Measurements from ENCODE around the gene INO80.
A peak's percentile ranks its signal among the peaks of the same experiment; 100 is the strongest.
"Not testable (repeated sequence)": the region's sequence is repeated elsewhere in the genome, so short reads cannot be mapped to it uniquely, and the experiment has no call there.

The INO80 gene

DNA sequence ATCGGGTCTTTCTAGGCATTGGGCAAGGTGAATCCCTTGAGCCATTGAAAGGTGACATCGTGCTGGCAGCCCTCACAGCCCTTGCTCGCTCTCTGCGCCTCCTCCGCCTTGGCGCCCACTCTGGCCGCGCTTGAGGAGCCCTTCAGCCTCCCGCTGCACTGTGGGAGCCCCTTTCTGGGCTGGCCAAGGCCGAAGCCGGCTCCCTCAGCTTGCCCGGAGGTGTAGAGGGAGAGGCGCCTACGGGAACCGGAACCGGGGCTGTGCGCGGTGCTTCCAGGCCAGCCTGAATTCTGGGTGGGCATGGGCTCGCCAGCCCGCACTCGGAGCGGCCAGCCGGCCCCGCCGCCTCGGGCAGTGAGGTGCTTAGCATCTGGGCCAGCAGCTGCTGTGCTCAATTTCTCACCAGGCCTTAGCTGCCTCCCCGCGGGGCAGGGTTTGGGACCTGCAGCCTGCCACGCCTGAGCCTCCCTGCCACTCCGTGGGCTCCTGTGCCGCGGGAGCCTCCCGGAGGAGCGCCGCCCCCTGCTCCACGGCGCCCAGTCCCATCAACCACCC lies 35.4 kb upstream of the INO80 start:
- H3K27ac ChIP-seq, result no peak overlapping the region
- TF ChIP-seq, protein P1, sequence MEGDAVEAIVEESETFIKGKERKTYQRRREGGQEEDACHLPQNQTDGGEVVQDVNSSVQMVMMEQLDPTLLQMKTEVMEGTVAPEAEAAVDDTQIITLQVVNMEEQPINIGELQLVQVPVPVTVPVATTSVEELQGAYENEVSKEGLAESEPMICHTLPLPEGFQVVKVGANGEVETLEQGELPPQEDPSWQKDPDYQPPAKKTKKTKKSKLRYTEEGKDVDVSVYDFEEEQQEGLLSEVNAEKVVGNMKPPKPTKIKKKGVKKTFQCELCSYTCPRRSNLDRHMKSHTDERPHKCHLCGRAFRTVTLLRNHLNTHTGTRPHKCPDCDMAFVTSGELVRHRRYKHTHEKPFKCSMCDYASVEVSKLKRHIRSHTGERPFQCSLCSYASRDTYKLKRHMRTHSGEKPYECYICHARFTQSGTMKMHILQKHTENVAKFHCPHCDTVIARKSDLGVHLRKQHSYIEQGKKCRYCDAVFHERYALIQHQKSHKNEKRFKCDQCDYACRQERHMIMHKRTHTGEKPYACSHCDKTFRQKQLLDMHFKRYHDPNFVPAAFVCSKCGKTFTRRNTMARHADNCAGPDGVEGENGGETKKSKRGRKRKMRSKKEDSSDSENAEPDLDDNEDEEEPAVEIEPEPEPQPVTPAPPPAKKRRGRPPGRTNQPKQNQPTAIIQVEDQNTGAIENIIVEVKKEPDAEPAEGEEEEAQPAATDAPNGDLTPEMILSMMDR (conservative IDR thresholded peaks at IDR 0.05), result no peak

DNA sequence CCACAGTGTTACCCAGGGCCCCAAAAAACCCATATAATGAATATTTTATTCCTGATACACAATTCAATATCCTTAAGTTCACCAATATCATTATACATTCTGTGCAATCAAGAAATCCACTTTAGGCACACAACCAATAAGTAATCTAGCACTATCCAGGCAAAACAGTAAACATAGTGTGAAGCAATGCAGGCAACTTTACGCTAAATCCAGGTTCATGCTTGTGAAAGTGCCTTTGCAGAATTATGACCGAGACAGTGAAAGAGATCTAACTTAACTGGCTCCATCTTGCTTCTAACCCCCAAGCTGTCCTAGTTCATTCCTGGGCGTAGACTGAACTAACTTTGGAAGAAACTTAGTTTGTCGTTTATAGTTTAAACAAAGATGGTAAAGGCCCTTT lies 34.2 kb upstream of the INO80 start:
- TF ChIP-seq, protein P1 (conservative IDR thresholded peaks at IDR 0.05), result no peak

DNA sequence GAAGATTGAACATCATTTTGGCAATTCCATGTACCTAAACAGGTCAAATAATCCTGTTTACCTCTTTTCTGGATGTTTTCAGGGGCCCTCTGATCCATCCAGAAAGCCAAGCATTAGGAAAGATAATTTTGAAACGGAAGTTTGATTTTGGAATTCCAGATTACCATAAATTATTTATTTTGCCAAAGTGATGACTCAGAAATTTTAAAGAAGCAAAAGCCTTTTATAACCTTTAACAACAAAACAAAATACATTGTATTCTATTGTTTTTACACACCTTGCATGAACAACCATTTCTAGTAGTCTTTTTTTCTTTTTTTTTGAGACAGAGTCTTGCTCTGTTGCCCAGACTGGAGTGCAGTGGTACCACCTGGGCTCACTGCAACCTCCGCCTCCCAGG lies 32.0 kb upstream of the INO80 start:
- TF ChIP-seq, protein P1 (conservative IDR thresholded peaks at IDR 0.05), result no peak
- H3K27ac ChIP-seq, result peak overlapping the region; percentile 37; the same call in 1 of the 2 replicates

More for the DNA sequence above, 34.2 kb upstream of the INO80 start:
- H3K27ac ChIP-seq, result peak overlapping the region; percentile 37

DNA sequence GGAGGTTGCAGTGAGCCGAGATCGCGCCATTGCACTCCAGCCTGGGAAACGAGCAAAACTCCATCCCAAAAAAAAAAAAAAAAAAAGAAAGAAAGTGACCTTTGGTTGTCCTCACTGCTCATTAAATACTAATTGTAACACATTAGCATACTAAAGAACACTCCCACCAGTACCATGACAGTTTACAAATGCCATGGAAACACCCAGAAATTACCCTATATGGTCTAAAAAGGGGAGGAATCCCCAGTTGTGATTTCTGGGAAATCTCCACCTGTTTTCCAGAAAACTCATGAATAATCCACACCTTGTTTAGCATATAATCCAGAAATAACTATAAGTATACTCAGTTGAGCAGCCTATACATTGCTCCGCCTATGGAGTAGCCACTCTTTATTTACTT lies 23.5 kb upstream of the INO80 start:
- TF ChIP-seq, protein P1 (conservative IDR thresholded peaks at IDR 0.05), result no peak

DNA sequence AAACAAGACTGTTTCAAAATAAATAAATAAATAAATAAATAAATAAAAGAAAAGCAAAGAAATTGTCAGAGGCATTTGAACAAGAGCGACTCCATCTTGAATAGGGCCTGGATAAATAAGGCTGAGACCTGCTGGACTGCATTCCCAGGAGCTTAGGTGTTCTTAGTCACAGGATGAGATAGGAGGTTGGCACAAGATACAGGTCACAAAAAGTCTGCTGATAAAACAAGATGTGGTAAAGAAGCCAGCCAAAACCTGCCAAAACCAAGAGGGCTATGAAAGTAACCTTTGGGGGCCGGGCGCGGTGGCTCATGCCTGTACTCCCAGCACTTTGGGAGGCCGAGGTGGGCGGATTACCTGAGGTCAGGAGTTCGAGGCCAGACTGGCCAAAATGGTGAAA lies 23.0 kb upstream of the INO80 start:
- peak overlapping the region; percentile 40 for H3K27ac ChIP-seq

More for the DNA sequence above, 23.5 kb upstream of the INO80 start:
- peak overlapping the region; percentile 40 for H3K27ac ChIP-seq

DNA sequence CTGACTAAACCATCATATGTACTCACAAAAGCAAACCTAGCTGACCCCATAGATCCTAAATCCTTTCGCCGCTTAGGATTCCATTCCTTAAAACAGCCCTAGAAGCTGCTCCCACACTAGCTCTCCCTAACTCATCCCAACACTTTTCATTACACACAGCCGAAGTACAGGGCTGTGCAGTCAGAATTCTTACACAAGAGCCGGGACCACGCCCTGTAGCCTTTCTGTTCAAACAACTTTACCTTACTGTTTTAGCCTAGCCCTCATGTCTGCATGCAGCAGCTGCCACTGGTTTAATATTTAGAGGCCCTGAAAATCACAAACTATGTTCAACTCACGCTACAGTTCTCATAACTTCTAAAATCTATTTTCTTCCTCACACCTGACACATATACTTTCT lies 19.5 kb upstream of the INO80 start:
- H3K27ac ChIP-seq, result not testable (repeated sequence)

DNA sequence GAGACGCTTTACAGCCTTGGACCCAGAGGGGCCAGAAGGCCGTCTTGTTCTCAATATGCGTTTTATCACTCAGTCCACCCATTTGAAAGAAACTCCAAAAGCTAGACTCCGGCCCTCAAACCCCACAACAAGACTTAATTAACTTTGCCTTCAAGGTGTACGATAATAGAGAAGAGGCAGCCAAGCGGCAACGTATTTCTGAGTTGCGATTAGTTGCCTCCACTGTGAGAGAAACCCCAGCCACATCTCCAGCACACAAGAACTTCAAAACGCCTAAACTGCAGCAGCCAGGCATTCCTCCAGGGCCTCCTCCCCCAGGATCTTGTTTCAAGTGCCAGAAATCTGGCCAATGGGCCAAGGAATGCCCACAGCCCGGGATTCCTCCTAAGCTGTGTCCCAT lies 17.4 kb upstream of the INO80 start:
- no peak overlapping the region for H3K27ac ChIP-seq
- TF ChIP-seq, protein P1 (conservative IDR thresholded peaks at IDR 0.05), result no peak

DNA sequence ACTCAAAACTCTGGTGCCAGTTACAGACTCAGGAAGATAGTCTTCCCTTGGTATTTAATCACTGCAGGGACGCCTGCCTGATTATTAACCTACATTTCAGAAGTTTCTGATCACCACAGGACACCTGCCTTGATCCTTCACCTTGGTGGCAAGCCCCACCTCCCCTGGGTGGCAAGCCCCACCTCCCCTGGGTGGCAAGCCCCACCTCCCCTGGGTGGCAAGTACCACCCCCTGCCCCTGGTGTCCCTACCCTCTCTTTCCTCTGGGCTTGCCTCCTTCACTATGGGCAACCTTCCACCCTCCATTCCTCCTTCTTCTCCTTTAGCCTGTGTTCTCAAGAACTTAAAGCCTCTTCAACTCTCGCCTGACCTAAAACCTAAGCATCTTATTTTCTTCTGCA lies 16.0 kb upstream of the INO80 start:
- H3K27ac ChIP-seq, result not testable (repeated sequence)

DNA sequence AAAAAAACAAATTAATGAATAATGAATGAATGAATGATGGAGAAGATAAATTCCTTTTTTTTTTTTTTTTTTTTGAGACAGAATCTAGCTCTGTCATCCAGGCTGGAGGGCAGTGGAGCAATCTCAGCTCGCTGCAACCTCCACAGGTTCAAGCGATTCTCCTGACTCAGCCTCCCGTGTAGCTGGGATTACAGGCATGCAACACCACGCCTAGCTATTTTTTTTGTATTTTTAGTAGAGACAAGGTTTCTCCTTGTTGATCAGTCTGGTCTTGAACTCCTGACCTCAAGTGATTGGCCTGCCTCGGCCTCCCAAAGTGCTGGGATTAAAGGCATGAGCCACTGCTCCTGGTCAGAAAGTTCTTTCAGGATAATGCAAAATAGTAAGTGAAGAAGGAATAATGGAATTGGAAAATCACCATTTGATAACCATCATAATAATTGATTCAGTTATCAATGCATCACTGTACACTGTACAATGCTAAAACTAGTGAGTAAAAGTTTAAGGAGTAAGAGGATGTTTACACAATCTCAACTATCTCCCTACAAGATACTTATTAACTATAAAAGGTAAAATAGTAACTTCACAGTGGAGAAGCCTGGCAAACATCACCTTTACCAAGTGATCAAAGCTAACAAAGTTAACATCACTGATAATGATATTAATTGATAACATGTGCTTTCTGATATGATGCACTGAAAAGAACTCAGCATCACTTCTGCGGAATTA lies 12.3 kb upstream of the INO80 start:
- H3K27ac ChIP-seq, result peak overlapping the region; percentile 60
- TF ChIP-seq, protein P1 (conservative IDR thresholded peaks at IDR 0.05), result no peak
